HepG2 (cell line): Measurements from ENCODE around the gene SERPINF2. TPM values are rescaled to one million over a fixed set of nuclear protein-coding genes. Genes with fewer than 3 reads are reported as not detected.
A peak's percentile ranks its signal among the peaks of the same experiment; 100 is the strongest.

Experiments
- ATAC-seq: fragments of 200-7000 bp; cut with Tn5 transposase; 3 replicates; pipeline ENCODE4 v1.9.1; 2020; ENCODE audit warnings: mild to moderate bottlenecking, moderate library complexity
- BruUV-seq: library from RNA; stranded (reverse); fragments of 400-500 nt; replicated peaks from 2 replicates; lab custom pipeline; 2021; lab: Mats Ljungman, UMichigan
- CTCF ChIA-PET: fragments of 300-600 bp; formaldehyde crosslinking; extraction: SDS; loops from one replicate; lab custom pipeline; 2021; ENCODE audit warnings: low total read pairs, inconsistent platforms, low intra/inter-chr PET ratio; lab: Yijun Ruan, JAX
- POLR2A ChIA-PET: fragments of 350-600 bp; sonication (Branson Sonifier 250); formaldehyde crosslinking; loops from one replicate; lab custom pipeline; 2020; ENCODE audit warnings: antibody characterized with exemption, inconsistent platforms; lab: Yijun Ruan, JAX
- DNase-seq: peaks from one replicate; pipeline ENCODE4 v3.0.0-alpha.2; 2015; ENCODE audit warnings: low spot score
- FAIRE-seq: peaks from 3 replicates; lab custom pipeline; 2011; peaks lifted over from hg19 to GRCh38; lab: Jason Lieb, UNC
- H2AFZ ChIP-seq: one replicate; pipeline ENCODE4 v1.6.1; 2011; ENCODE audit warnings: low read length, inconsistent platforms
- H3K27ac ChIP-seq: fragments of 300-600 bp; 3 replicates; pipeline ENCODE4 v1.8.0; 2011; ENCODE audit warnings: mixed run types, mild to moderate bottlenecking, mixed read lengths, low read length, inconsistent platforms; ENCODE audit not compliant: insufficient read depth; ENCODE audit errors: extremely low read length
- H3K27me3 ChIP-seq, 2 experiments: fragments of 200-600 bp in 1 of 2; 2 replicates in 1 of 2; 3 replicates in 1 of 2; pipeline versions ENCODE4 v1.6.0 to v1.8.0; 2011; ENCODE audit warnings: low read length in 2 of 2, mild to moderate bottlenecking in 2 of 2, moderate library complexity in 2 of 2, inconsistent platforms in 1 of 2; ENCODE audit not compliant: insufficient read depth in 2 of 2, control insufficient read depth in 1 of 2
- H3K36me3 ChIP-seq, 2 experiments: fragments of 200-600 bp in 1 of 2; replicated peaks in 1 of 2; 2 replicates in 1 of 2; 3 replicates in 1 of 2; pipeline versions ENCODE4 v1.5.1 to v1.8.0; 2011; ENCODE audit warnings: low read length in 2 of 2, inconsistent platforms in 1 of 2; ENCODE audit not compliant: insufficient read depth in 2 of 2, control insufficient read depth in 1 of 2
- H3K4me1 ChIP-seq: 2 replicates; pipeline ENCODE4 v1.5.1; 2012; ENCODE audit warnings: low read length, inconsistent platforms; ENCODE audit not compliant: insufficient read depth
- H3K4me2 ChIP-seq: 2 replicates; pipeline ENCODE4 v1.6.0; 2011; ENCODE audit warnings: low read depth, low read length, inconsistent platforms
- H3K4me3 ChIP-seq, 3 experiments: fragments of 200-600 bp in 1 of 3; sonication (generic), shearing (Covaris generic) in 1 of 3; replicated peaks in 1 of 3; 2 replicates each; pipeline ENCODE4 v1.5.1; 2011 to 2016; ENCODE audit warnings: low read length in 3 of 3, inconsistent platforms in 2 of 3, low read depth in 2 of 3, mild to moderate bottlenecking in 2 of 3, control low read depth in 1 of 3, mixed read lengths in 1 of 3; ENCODE audit not compliant: insufficient read depth in 1 of 3
- H3K79me2 ChIP-seq: one replicate; pipeline ENCODE4 v1.6.1; 2011; ENCODE audit warnings: low read length, inconsistent platforms; ENCODE audit not compliant: insufficient read depth
- H3K9ac ChIP-seq: 2 replicates; pipeline ENCODE4 v1.6.0; 2011; ENCODE audit warnings: mild to moderate bottlenecking, low read depth, low read length, inconsistent platforms; ENCODE audit not compliant: insufficient read depth
- H3K9me3 ChIP-seq: 2 replicates; pipeline ENCODE4 v1.5.1; 2012; ENCODE audit warnings: mild to moderate bottlenecking, low read length
- H4K20me1 ChIP-seq: 2 replicates; pipeline ENCODE4 v1.6.0; 2011; ENCODE audit warnings: inconsistent platforms, mild to moderate bottlenecking, low read length, moderate library complexity; ENCODE audit not compliant: insufficient read depth
- FOSL2 ChIP-seq: sonication (generic); formaldehyde crosslinking; IDR thresholded peaks from 2 replicates; pipeline ENCODE4 v1.4.0; 2020; ENCODE audit warnings: missing genetic modification reagents
- GATAD2A ChIP-seq: IDR thresholded peaks from 2 replicates; pipeline ENCODE4 v1.6.1; 2016
- IRF2 ChIP-seq: IDR thresholded peaks from 2 replicates; pipeline ENCODE4 v1.6.1; 2018; ENCODE audit warnings: missing genetic modification reagents, missing compliant biosample characterization
- RXRA ChIP-seq: sonication (generic); formaldehyde crosslinking; IDR thresholded peaks from 2 replicates; pipeline ENCODE4 v1.5.1; 2020; ENCODE audit warnings: missing genetic modification reagents
- SMC3 ChIP-seq: IDR thresholded peaks from 2 replicates; pipeline ENCODE4 v1.6.1; 2011; ENCODE audit warnings: low read length, improper control_type of control experiment
- STAG1 ChIP-seq: sonication (generic); formaldehyde crosslinking; IDR thresholded peaks from 2 replicates; pipeline ENCODE4 v1.4.0; 2020; ENCODE audit warnings: missing genetic modification reagents
- THAP11 ChIP-seq: IDR thresholded peaks from 2 replicates; pipeline ENCODE4 v1.6.1; 2016; ENCODE audit warnings: missing biosample characterization, missing genetic modification reagents
- ZBTB3 ChIP-seq: sonication (generic); formaldehyde crosslinking; IDR thresholded peaks from 2 replicates; pipeline ENCODE4 v1.4.0; 2020; ENCODE audit warnings: low read depth, mild to moderate bottlenecking, moderate library complexity, missing genetic modification reagents, borderline replicate concordance
- ZNF121 ChIP-seq: sonication (generic); formaldehyde crosslinking; IDR thresholded peaks from 2 replicates; pipeline ENCODE4 v1.5.0; 2020; ENCODE audit warnings: mild to moderate bottlenecking, missing genetic modification reagents
- ZNF33B ChIP-seq: sonication (generic); formaldehyde crosslinking; IDR thresholded peaks from 2 replicates; pipeline ENCODE4 v1.5.1; 2020; ENCODE audit warnings: mild to moderate bottlenecking, missing genetic modification reagents
- ZNF501 ChIP-seq: sonication (generic); formaldehyde crosslinking; IDR thresholded peaks from 2 replicates; pipeline ENCODE4 v1.5.1; 2020; ENCODE audit warnings: mild to moderate bottlenecking, moderate library complexity, missing genetic modification reagents
- ZNF607 ChIP-seq: sonication (generic); formaldehyde crosslinking; IDR thresholded peaks from 2 replicates; pipeline ENCODE4 v1.5.1; 2020; ENCODE audit warnings: missing genetic modification reagents, mild to moderate bottlenecking, borderline replicate concordance
- ZNF629 ChIP-seq: sonication (generic); formaldehyde crosslinking; conservative IDR thresholded peaks from 2 replicates; pipeline ENCODE4 v1.5.0; 2020; ENCODE audit warnings: missing genetic modification reagents
- WGBS: methylation state at CpG from one replicate; pipeline ENCODE4 v1.1.6; 2017; ENCODE audit warnings: low lambda C conversion rate; 5-methylcytosine and 5-hydroxymethylcytosine counted together
- in situ Hi-C: cut with HindIII; loops from 2 replicates; pipeline ENCODE4 v1.10.0; 2017; ENCODE audit warnings: low pct_unique_long_range_greater_than_20kb; ENCODE audit not compliant: extremely low pct_ligation_motif_present
- intact Hi-C: fragments of 100-400 bp; cut with micrococcal nuclease; formaldehyde crosslinking; loops from one replicate; pipeline ENCODE4 v1.10.0; 2022; ENCODE audit not compliant: unreplicated experiment
- polyA plus RNA-seq, 8 experiments: library from polyadenylated mRNA; depleted of rRNA in 3 of 8; stranded (reverse) in 7 of 8; unstranded in 1 of 8; fragments of >200 nt; fragmentation: Illumina TruSeq in 4 of 8; extraction: Trizol in 4 of 8; gene quantifications; 2 replicates each; pipeline versions ENCODE4 v1.2.1 to v1.2.3, GENCODE V29; 2011 to 2016; ENCODE audit warnings: low read depth in 4 of 8, missing spikeins in 1 of 8, mixed read lengths in 1 of 8; ENCODE audit not compliant: insufficient read depth in 1 of 8
- total RNA-seq, 5 experiments: library from RNA; depleted of rRNA; stranded (reverse); fragments of >200 nt; fragmentation: Illumina TruSeq; extraction: Trizol; gene quantifications; 2 replicates each; pipeline ENCODE4 v1.2.3, GENCODE V29; 2016; ENCODE audit warnings: low read depth in 1 of 5
- TF ChIP-seq, protein P1 (sequence below): sonication (generic); formaldehyde crosslinking; conservative IDR thresholded peaks from 2 replicates; pipeline ENCODE4 v1.4.0; 2020; ENCODE audit warnings: mild to moderate bottlenecking, missing genetic modification reagents, moderate library complexity
- TF ChIP-seq, protein P2 (sequence below): sonication (generic); formaldehyde crosslinking; IDR thresholded peaks from 2 replicates; pipeline ENCODE4 v1.4.0; 2020; ENCODE audit warnings: missing genetic modification reagents, borderline replicate concordance
- TF ChIP-seq, protein P3 (sequence below): IDR thresholded peaks from 2 replicates; pipeline ENCODE4 v1.6.1; 2016; ENCODE audit warnings: missing compliant biosample characterization, missing genetic modification reagents, borderline replicate concordance
- TF ChIP-seq, protein P4 (sequence below): sonication (generic); formaldehyde crosslinking; conservative IDR thresholded peaks from 2 replicates; pipeline ENCODE4 v1.8.1; 2023; ENCODE audit warnings: missing genetic modification reagents

Gene SERPINF2
- total and polyA plus RNA-seq, 2 of the 13 experiments (the other 11 are each of a cell fraction or from before 2014, with no cell fraction given) = 309 to 548 TPM

DNA sequence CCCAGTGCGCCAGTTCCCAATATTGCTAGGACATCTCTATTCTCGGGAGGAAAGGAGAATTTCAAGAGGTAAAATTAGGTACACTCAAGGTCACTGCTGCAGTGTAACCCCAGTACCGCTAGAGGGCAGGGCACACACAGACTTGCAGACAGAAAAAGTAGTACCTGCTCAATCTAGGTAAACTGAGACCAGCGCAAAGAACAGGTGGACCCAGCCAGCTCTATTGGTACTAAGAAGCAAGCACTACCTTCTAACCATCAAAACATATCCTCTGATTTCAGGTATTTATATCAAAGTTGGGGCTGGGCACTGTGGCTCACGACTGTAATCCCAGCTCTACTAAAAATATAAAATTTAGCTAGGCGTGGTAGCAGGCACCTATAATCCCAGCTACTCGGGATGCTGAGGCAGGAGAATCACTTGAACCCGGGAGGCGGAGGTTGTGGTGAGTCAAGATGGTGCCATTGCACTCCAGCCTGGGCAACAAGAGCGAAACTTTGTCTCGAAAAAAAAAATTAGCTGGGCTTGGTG, 21.8 kb upstream of the SERPINF2 start:
- Histone ChIP-seq H3K4me1 (peaks cover 62% of the 10 kb centered on the region), H4K20me1 (no peaks in the 10 kb centered on the region), H3K4me3 (peak overlapping the region in 2 of 3 experiments; percentile 27 to 48; a peak in 2 of 6 replicates), H3K27me3 (no peaks in the 10 kb centered on the region; a peak in 1 of 5 replicates), H3K4me2 (peak overlapping the region; percentile 76), H3K9me3 (no peaks in the 10 kb centered on the region), H3K9ac (no peak overlapping the region), H3K27ac (no peak overlapping the region), H3K79me2 (peaks cover 13% of the 10 kb centered on the region), H3K36me3 (no peaks in the 10 kb centered on the region), H2AFZ (no peak overlapping the region)
- intact Hi-C loops (loop anchor here (1.0 kb wide), 1 partner anchor 63 kb away; no protein-coding TSS in a partner anchor), in situ Hi-C loops (loop anchor here (25.0 kb wide), 1 partner anchor 316 kb away; the partner anchor contains the start of genes DPH1, OVCA2 and RTN4RL1)
- CTCF ChIA-PET = interaction anchor here (2.1 kb wide), 1 partner anchor 63 kb away, joined by 24 read pairs; no protein-coding TSS in a partner anchor
- ATAC-seq (no peak), FAIRE-seq (peak; percentile 76), DNase-seq (peak; percentile 51)
- no TSS peak for BruUV-seq
- 42% methylated on average over 11 of the region's 11 CpGs for WGBS
- POLR2A ChIA-PET = interaction anchor here (1.8 to 17.5 kb wide), 5 partner anchors 15 to 63 kb away, joined by 9 to 299 read pairs (median 37); partner anchors contain the start of genes SERPINF1 and SERPINF2
- TF ChIP-seq THAP11 (CRISPR knock-in tag) (peak; percentile 45), ZNF607 (0 out of 2 replicates have a peak, but pooled peaks have one; percentile 47), ZNF33B (CRISPR knock-in tag) (no peak), GATAD2A (CRISPR knock-in tag) (peak; percentile 55; the same call in 1 of the 2 replicates), ZNF629 (CRISPR knock-in tag) (peak; percentile 82), ZNF121 (CRISPR knock-in tag) (no peak), ZBTB3 (CRISPR knock-in tag) (no peak), RXRA (CRISPR knock-in tag) (no peak), ZNF501 (0 out of 2 replicates have a peak, but pooled peaks have one; percentile 45), SMC3 (peak; percentile 94), FOSL2 (CRISPR knock-in tag) (0 out of 2 replicates have a peak, but pooled peaks have one; percentile 27), IRF2 (peak; percentile 29; the same call in 1 of the 2 replicates), STAG1 (CRISPR knock-in tag) (peak; percentile 93)
- TF ChIP-seq, protein P1, sequence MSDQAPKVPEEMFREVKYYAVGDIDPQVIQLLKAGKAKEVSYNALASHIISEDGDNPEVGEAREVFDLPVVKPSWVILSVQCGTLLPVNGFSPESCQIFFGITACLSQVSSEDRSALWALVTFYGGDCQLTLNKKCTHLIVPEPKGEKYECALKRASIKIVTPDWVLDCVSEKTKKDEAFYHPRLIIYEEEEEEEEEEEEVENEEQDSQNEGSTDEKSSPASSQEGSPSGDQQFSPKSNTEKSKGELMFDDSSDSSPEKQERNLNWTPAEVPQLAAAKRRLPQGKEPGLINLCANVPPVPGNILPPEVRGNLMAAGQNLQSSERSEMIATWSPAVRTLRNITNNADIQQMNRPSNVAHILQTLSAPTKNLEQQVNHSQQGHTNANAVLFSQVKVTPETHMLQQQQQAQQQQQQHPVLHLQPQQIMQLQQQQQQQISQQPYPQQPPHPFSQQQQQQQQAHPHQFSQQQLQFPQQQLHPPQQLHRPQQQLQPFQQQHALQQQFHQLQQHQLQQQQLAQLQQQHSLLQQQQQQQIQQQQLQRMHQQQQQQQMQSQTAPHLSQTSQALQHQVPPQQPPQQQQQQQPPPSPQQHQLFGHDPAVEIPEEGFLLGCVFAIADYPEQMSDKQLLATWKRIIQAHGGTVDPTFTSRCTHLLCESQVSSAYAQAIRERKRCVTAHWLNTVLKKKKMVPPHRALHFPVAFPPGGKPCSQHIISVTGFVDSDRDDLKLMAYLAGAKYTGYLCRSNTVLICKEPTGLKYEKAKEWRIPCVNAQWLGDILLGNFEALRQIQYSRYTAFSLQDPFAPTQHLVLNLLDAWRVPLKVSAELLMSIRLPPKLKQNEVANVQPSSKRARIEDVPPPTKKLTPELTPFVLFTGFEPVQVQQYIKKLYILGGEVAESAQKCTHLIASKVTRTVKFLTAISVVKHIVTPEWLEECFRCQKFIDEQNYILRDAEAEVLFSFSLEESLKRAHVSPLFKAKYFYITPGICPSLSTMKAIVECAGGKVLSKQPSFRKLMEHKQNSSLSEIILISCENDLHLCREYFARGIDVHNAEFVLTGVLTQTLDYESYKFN = 0 out of 2 replicates have a peak, but pooled peaks have one; percentile 24
- TF ChIP-seq, protein P2, sequence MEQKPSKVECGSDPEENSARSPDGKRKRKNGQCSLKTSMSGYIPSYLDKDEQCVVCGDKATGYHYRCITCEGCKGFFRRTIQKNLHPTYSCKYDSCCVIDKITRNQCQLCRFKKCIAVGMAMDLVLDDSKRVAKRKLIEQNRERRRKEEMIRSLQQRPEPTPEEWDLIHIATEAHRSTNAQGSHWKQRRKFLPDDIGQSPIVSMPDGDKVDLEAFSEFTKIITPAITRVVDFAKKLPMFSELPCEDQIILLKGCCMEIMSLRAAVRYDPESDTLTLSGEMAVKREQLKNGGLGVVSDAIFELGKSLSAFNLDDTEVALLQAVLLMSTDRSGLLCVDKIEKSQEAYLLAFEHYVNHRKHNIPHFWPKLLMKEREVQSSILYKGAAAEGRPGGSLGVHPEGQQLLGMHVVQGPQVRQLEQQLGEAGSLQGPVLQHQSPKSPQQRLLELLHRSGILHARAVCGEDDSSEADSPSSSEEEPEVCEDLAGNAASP = peak; percentile 68; the same call in 1 of the 2 replicates
- TF ChIP-seq, protein P3, sequence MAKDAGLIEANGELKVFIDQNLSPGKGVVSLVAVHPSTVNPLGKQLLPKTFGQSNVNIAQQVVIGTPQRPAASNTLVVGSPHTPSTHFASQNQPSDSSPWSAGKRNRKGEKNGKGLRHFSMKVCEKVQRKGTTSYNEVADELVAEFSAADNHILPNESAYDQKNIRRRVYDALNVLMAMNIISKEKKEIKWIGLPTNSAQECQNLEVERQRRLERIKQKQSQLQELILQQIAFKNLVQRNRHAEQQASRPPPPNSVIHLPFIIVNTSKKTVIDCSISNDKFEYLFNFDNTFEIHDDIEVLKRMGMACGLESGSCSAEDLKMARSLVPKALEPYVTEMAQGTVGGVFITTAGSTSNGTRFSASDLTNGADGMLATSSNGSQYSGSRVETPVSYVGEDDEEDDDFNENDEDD = no peak
- TF ChIP-seq, protein P4, sequence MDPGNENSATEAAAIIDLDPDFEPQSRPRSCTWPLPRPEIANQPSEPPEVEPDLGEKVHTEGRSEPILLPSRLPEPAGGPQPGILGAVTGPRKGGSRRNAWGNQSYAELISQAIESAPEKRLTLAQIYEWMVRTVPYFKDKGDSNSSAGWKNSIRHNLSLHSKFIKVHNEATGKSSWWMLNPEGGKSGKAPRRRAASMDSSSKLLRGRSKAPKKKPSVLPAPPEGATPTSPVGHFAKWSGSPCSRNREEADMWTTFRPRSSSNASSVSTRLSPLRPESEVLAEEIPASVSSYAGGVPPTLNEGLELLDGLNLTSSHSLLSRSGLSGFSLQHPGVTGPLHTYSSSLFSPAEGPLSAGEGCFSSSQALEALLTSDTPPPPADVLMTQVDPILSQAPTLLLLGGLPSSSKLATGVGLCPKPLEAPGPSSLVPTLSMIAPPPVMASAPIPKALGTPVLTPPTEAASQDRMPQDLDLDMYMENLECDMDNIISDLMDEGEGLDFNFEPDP (CRISPR knock-in tag) = no peak
